T-helper 2 cell (primary cell): ENCODE measurements around the gene SPARC.
"Not testable (repeated sequence)": the region's sequence is repeated elsewhere in the genome, so short reads cannot be mapped to it uniquely, and the experiment has no call there.

Source experiments
- DNase-seq, 5 experiments: peaks; one replicate each; pipeline versions ENCODE4 v3.0.0 to v3.0.0-alpha.2; 2012 to 2022
- total RNA-seq, 2 donors: gene quantifications; one replicate each; lab custom pipeline; 2026; lab: John Stamatoyannopoulos, UW

Gene SPARC, protein sequence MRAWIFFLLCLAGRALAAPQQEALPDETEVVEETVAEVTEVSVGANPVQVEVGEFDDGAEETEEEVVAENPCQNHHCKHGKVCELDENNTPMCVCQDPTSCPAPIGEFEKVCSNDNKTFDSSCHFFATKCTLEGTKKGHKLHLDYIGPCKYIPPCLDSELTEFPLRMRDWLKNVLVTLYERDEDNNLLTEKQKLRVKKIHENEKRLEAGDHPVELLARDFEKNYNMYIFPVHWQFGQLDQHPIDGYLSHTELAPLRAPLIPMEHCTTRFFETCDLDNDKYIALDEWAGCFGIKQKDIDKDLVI
- total RNA-seq: 0 to 2.2 reads per million in 2 donors

DNA sequence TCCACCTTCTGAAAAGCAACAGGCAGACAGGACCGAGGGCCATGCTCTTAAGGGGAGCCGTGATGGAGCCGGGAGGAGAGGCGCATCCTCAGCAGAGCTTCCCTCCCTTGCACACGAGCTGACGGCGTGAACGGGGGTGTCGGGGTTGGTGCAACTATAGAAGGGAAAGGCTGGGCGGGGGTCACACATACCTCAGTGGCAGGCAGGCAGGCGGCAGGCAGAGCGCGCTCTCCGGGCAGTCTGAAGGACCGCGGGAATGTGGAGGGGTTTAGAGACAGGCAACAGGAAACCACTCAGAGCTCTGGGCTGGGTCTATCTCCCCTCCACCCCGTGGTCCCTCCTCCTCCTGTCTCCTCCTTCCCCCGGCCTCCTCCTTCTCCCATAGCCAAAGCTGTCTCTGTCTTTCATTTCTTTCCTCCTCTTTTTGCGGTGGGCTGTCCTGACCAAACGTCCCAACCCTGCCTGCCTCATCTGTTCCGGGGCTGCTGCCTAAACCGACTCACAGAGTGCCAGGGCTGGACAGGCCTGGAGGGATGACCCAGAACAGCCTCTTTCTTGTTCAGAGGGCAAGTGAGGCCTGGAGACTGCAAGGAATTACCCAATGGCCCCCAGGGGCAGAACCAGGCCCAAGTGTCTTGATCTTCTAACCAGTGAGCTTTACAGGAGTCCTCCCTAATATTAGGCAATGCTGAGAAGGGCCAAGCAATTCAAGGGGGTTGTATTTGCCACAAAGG is at the start of gene SPARC:
Gene SPARC (minus strand): TSS at position 242 of the 734 bp plus-strand sequence. CDS start 10,727 bp downstream, outside the sequence.
- no peak for DNase-seq

DNA sequence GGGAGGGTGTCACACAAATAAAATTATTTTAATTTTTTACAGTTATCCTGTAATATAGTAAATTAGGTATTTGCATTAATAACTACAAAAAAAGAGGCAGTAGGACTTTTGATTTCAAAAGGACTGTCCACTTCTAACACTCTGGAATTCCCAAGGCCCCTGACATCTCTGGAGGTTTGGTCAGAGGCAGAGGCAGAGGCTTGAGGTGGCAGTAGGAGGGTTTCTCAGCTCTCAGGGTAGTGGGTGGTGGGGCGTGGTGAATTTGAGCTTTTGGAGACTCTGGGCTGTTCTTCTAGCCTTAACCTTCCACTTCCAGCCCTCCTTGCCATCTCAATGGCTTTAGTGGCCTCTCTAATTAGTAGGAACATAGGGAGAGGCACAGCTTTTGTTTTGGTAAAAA is 48.9 kb upstream of the SPARC start:
- DNase-seq: no peak

DNA sequence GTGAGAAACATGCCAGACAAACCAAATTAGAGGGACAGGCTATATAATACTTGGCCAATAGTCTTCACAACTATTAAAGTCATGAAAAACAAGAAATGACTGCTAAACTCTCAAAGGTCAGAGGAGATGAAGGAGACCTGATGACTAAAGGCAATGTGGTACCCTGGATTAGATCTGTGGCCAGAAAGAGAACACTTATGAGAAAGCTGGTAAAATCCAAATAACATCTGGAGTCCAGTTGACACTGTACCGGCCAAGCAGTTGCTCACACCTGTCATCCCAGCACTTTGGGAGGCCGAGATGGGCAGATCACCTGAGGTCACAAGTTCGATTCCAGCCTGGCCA is 47.3 kb upstream of the SPARC start:
- DNase-seq: no peak

DNA sequence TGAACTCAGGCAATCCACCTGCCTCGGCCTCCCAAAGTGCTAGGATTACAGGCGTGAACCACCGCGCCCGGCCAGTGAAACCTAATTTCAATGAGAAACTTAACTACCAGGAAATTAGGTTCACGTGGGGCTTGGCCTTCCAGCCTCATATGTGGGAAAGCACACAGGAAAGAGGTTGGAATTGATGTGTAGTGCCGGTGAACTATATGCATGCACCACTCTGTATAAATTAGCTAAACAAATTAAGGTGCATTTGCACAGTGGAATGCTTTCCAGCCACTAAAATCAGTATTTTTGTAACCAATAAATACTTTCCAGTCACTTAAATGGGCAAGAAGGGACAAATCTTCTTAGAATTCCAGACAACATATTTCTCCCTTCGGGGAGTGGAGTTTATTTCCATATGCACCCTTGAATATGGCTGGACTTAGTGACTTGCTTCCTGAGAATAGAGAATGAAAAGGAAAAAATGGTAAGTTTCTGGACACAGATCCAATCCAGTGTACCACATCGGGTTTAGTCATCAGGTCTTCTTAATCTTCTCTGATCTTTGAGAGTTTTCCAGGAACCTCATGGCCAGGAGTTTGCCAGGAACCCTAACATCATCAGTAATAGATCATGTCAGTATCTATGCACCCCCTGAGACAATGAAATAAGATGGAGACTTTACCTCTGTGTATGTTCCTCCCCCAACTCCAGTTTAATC is 46.8 kb upstream of the SPARC start:
- no peak for DNase-seq

DNA sequence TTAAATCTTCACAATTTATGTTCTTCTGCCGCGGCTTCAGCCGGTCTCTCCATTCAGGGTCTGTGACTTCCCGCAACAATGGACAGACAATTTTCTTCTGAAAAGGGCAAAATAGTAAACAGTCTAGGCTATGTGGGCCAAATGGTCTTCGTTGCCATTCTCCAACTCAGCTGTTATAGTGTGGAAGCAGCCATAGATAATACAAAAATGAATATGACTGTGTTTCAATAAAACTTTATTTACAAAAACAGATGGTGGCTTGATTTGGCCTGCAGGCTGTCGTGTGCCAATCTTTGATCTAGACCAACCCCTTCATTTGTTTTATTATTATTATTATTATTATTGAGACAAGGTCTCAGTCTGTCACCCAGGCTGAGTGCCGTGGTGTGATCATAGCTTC is 43.7 kb upstream of the SPARC start:
- DNase-seq: no peak

DNA sequence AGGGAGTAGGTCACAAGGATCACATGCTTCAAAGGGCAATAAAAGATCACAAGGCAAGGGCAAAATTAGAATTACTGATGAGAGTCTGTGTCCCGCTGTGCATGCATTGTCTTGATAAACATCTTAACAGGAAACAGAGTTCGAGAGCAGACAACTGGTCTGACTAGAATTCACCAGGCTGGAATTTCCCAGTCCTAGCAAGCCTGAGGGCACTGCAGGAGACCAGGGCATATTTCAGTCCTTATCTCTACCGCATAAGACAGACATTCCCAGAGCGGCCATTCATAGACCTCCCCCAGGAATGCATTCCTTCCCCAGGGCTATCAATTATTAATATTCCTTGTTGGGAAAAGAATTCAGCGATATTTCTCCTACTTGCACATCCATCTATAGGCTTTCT is 42.9 kb upstream of the SPARC start:
- DNase-seq: not testable (repeated sequence)

DNA sequence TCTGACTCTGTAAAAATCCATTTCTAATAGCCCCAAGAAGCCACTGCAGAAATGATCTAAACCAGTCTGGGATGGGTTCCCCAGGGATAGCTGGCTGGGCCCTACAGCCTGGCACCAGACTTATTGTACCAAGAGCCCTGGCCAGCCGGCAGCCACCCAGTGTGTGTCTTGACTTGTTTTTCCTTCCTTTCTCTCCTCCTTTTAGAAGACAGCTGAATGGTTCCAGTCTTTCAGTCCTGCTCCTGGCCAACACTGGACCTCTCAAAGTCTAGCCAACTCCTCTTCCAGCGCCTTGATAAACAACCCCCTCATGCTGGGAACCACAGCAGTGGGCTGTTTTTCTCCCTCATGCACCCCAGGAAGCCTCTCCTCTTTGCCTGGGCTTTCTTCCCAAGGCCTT is 37.6 kb upstream of the SPARC start:
- DNase-seq: no peak

DNA sequence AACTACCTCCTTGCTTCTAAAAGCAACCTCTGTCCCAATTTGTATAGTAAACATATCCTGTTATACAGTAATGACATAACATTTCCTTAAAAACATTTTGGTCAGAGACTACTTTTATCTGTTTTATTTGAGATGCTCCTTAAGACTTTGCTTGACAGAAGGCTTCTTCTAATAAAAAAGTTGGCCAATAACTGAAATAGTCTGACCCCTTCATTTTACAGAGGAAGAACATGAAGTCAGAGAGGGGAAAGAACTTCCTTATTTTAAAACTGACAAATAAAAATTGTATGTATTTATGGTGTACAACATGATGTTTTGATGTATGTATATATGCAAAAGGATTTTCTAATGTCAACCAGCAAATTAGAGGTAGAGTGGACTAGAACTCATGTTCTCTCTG is 35.8 kb upstream of the SPARC start:
- no peak for DNase-seq

DNA sequence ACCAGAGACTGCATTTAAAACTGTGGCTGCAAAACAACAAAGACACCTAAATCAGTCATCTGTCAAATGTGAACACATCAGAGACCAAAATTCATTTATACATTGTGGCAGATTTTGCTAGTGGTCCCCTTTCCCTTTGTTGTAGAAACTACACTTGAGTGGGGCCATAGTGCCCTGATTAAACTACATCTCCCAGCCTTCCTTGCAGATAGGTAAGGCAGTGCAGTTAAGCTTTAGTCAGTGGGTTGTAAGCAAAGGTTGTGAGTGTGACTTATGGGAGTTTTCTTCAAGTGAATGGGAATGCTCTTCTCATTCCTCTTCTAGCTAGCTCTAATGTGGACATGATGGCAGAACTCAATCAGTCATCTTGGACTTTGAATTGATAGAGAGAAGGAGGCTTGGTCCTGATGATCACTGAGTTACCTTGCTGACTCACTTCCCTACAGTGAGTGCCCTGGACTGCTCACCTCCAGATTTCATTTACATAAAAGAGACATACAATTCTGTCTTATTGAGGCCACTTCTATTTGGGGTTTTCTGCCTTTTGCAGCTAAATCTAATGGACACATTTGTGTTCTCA is 35.2 kb upstream of the SPARC start:
- no peak for DNase-seq

DNA sequence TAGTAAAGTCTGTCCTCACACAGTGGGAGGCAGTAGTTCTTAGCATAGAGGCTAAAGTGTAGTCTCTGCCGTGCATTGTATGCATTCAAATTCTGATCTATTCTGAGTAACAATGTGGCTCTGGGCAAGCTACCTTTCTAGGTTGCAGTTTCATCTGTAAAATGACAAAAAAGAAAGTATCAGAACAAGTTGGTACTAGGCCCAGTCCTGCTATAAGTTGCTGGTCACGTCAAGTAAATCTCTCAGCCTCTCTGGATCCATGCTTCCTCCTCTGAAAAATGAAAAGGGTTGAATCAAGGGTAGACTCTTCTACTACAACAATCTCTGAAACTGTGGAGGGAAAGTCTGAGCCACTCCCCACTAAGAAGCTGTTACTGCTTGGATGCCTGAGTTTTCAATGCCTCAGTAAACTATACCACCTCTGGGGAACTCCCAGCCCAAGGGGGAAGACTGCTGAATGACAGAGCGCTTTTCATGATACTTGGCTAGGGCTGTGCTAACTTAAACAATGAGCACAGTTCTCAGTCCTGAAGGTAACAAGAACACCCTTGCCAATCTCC is 34.5 kb upstream of the SPARC start:
- DNase-seq: peak in 1 of 5 experiments; percentile 19

DNA sequence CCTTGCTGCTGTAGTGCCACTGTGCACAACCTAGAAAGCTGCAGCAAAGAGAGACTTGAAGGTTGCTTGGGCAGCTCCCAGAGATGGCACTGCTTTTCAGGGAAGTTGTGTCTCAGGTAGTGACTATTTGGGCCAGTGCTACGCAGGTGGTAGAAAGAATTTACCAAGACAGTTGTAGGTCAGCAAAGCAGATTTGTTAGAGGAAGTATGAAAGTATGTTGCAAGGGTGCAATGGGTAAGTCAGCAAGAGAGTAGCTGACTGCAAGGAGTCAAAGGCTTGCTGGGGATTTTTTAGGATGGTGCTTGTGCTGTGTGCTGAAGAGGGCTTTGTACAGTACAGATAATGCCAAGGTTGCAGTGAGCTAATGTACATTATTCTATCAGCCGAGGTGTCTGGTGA is 33.5 kb upstream of the SPARC start:
- no peak for DNase-seq

DNA sequence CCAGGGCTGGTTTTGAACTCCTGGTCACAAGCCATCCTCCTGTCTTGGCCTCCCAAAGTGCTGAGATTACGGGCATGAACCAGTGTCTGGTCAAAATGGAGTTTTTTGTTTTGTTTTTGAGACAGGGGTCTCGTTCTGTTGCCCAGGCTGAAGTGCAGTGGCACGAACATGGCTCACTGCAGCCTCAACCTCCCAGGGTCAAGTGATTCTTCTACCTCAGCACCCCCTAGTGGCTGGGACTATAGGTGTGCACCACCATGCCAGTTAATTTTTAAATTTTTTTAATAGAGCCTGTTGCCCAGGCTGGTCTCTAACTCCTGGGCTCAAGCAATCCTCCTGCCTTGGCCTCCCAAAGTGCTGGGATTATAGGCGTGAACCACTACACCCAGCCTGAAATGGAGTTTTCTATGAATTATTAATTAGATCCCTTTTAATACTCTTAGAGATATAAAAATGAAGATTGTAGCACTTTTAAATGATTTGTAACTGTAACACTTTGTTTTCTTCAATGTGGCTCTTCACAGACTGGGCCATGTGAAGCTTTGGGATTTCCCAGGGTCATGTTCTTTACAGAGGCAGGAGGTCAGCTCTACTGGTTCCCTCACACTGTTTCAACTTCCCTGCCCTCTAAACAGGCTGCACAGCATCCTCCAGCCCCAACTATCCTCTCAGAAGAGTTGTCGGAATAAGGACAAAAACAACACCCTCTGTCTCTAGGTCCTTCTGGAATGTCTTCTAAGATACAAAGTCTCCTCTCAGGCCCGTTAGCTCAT is 32.7 kb upstream of the SPARC start:
- peak in 1 of 5 experiments; percentile 20 for DNase-seq

DNA sequence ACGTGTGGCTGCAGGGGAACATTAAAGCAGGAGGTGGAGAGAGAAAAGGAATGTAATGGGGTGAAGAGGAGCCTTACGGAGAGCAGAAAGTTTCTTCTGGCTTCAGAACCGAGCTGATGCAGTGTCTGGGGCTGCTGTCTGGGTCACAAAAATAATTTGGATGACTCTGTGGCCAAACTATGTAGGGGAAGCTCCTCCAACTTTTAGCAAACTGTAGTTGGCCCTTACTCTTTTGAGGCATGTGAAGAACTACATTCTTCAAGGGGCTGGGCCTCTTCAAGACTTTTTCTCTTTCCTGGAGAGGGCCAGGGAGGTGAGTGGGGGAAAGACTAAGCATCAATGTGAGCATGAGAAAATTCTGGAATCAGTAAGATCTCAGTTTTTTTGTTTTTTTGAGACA is 31.9 kb upstream of the SPARC start:
- DNase-seq: no peak

DNA sequence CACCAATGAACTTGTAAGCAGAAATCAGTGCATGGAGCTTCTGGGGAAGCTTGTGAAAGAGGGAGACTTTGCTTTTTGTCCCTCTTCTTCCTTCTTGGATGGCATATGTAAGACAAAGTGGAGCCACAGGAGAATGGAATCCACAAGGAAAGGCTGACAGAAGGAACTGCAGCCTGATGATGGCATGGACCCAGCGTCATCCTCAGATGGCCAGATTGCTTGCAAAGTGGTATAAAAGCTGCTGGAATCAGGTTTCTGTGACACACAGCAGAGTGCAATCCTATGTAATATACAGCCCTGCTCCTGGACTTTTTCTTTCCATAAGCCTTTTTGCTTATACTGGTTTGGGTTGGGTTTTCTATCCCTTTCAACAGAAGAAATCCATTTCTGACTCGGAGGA is 31.4 kb upstream of the SPARC start:
- DNase-seq: no peak

DNA sequence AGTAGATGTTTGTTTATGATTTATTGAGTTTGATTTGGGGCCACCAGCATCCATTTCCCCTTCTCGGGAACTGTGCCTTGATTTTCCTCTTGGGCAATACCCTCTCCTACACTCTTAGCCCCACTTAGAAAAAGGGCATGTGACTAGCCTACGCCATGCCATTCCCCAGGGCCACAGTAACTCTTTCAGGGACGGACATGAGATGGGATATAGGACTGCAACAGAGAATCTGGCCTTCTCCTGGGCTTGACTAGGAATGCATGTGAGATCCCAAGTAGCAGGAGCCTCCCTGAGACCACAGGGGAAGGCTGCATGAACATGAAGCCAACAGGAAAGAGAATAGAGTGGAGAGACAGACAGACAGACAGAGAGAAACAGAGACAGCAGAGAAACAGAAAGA is 30.7 kb upstream of the SPARC start:
- DNase-seq: no peak

DNA sequence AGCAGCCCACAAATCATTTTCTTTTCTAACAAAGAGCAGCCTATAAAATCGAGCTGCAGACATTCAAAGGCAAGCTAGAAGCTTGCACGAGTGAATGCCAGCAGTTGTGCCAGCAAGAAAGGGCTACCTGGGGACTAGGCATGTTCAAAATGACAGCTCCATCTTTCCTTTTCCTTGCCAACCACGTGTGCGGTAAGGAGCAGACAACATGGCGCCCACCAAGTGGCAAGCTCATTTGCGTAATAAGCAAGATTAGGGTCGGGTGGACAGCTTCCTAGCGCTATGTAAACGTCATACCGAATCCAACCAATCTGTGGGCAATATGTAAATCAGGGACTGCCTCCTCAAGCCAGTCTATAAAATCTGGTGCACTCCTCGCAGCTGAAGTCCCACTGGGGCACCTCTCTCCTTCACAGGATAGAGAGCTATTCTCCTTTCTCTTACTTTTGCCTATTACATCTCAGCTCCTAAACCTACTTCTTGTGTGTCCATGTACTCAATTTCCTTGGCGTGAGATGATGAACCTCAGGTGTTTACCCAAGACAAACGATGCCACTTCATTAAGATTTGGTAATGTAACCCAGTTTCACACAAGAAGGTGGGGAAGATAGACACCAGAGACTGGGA is 22.5 kb upstream of the SPARC start:
- no peak for DNase-seq

DNA sequence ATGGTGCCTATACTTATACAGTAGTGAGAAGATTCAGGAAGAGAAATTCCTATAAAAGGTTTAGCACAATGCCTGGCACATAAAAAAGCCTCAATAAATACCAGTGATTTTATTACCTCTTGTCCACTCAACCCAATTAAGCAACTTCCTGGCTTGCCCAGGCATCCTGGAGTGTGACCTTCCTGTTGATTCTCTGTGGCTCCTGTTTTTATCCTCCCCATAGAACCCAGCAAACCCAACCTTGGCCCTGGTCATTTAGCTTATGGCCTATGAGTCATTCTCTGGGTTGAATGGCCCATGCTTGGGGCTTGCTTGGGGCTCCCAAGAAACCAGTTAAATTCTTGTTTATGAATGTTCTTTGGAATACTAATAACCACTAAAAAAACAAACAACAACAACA is 21.4 kb upstream of the SPARC start:
- no peak for DNase-seq

DNA sequence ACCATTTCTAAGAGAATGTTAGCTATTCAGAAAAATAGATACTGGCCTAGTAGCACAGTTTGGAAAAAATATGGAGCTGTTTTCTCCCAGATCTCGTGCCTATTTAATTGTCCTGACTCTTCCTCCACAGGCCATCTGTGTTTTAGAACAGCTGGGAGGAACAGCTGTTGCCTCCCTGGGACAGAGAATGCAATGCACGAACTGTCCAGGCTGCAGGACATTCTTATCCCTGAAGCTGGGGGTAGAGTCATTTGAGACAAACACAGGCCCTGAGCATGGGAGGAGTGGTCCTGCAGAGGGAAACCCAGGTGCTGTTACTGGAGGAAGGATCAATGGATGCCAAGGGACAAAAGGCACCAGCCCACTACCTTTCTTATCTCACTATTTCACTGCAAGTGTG is 20.9 kb upstream of the SPARC start:
- DNase-seq: no peak

DNA sequence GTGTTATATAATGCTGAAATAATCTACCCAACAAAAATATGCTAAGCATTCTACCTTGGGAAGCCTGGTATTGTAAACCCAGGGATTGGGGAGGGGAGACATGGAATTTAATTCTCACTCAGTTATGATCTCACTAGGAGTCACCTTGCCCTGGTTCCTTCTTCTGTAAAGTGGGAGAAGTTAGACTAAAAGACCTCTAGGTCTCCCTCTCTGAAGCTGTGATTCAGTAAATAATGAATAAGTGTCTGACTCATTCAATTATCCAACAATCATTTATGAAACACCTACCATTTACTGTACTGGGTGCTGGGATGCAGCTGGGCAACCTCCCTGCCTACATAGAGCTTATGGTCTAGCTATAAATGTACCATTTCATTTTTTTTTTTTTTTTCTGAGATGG is 20.2 kb upstream of the SPARC start:
- DNase-seq: no peak

DNA sequence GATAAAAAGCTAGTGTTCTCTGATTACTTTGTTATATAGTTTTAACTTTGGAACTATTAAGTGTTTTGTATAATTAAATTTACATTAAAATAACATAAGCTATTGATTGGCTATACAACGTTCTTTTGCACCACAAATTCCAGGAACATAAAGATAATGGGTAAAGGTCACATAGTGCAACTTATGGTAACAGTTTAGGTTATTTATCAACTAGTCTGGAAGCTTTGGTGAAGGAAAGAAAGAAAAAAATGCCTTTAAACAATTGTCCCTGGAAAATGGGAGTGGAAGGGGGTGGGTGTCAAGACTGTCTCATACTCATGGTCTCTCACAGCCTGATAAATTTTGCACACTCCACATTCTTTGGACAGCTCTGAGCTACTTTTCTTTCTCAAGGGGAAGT is 17.1 kb upstream of the SPARC start:
- DNase-seq: no peak

DNA sequence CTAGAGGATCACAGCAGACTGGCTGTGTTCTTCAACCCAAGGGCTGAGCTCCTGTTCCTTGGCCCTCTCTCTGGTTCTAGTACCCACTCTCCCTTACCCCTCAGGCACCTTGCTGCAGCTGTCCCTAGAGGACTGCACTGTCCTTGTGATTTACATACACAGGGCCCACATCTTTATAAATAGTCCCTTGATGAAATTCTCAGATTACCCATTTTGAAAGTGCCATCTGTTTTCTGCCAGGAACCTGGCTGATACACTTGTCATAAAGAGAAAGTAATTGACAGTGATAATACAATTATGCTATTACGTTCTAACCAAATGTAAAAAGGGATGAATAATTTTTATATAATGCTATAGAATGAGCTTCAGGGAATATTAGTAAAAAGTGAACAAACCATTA is 16.5 kb upstream of the SPARC start:
- DNase-seq: no peak

DNA sequence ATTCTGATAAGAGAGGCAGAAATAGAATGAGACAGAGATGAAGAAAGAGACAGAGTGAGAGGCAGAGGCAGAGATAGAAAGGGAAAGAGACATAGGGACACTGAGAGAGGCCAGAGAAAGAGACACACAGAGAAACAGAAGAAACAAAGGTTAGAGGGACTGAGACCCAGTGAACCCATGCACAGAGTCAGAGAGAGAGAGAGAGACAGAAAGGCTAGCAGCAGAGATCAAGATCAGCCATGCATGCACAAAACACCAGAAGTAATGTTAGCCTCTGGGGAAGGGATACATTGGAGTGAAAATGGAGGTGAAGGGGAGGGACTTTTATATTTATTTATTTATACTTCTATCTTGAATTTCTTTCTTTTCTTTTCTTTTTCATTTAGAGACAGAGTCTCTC is 14.1 kb upstream of the SPARC start:
- no peak for DNase-seq
